DOHH2 (cell line): ENCODE data around the gene TSPAN4.

Experiments used
- H3F3A ChIP-seq: fragments of 200-600 bp; sonication (generic), shearing (Covaris generic); 2 replicates; pipeline ENCODE4 v1.6.0; 2016; ENCODE audit warnings: antibody characterized with exemption, mild to moderate bottlenecking; ENCODE audit not compliant: control insufficient read depth, insufficient read depth
- H3K27ac ChIP-seq: fragments of 200-600 bp; sonication (generic); 2 replicates; pipeline ENCODE4 v1.5.1; 2014; ENCODE audit warnings: low read depth, mild to moderate bottlenecking, low read length, moderate library complexity
- H3K27me3 ChIP-seq: fragments of 200-600 bp; sonication (generic); 2 replicates; pipeline ENCODE4 v1.6.1; 2014; ENCODE audit warnings: mild to moderate bottlenecking, low read length, mixed read lengths; ENCODE audit not compliant: control insufficient read depth
- H3K36me3 ChIP-seq: fragments of 200-600 bp; sonication (generic); 2 replicates; pipeline ENCODE4 v1.6.1; 2014; ENCODE audit warnings: mild to moderate bottlenecking, low read length, moderate library complexity, mixed read lengths; ENCODE audit not compliant: control insufficient read depth
- H3K4me1 ChIP-seq: fragments of 200-600 bp; sonication (generic); 2 replicates; pipeline ENCODE4 v1.6.1; 2014; ENCODE audit warnings: mild to moderate bottlenecking, low read length, mixed read lengths; ENCODE audit not compliant: control insufficient read depth
- H3K4me2 ChIP-seq: fragments of 200-600 bp; sonication (generic); 2 replicates; pipeline ENCODE4 v1.6.0; 2014; ENCODE audit warnings: mild to moderate bottlenecking, low read length, moderate library complexity
- H3K4me3 ChIP-seq: fragments of 200-600 bp; sonication (generic); 2 replicates; pipeline ENCODE4 v1.5.1; 2014; ENCODE audit warnings: mild to moderate bottlenecking, low read length, mixed read lengths
- H3K79me2 ChIP-seq: fragments of 200-600 bp; sonication (generic); 2 replicates; pipeline ENCODE4 v1.6.1; 2014; ENCODE audit warnings: mild to moderate bottlenecking, low read length, mixed read lengths; ENCODE audit not compliant: control insufficient read depth
- H3K9me2 ChIP-seq: fragments of 200-600 bp; sonication (generic); replicated peaks from 2 replicates; pipeline ENCODE4 v1.6.1; 2014; ENCODE audit warnings: mild to moderate bottlenecking, low read length, mixed read lengths; ENCODE audit not compliant: control insufficient read depth
- H3K9me3 ChIP-seq: fragments of 200-600 bp; sonication (generic); 2 replicates; pipeline ENCODE4 v1.6.1; 2014; ENCODE audit warnings: antibody characterized with exemption, low read length, mixed read lengths; ENCODE audit not compliant: control insufficient read depth, insufficient read depth
- H4K20me1 ChIP-seq: fragments of 200-600 bp; sonication (generic); 2 replicates; pipeline ENCODE4 v1.6.0; 2014; ENCODE audit warnings: low read depth, mild to moderate bottlenecking, antibody characterized with exemption, low read length, moderate library complexity; ENCODE audit not compliant: control insufficient read depth, insufficient read depth
- EZH2phosphoT487 ChIP-seq: fragments of 200-600 bp; sonication (generic); IDR thresholded peaks from 2 replicates; pipeline ENCODE4 v1.6.1; 2017; ENCODE audit warnings: borderline replicate concordance, mild to moderate bottlenecking, antibody characterized with exemption, low read length, moderate library complexity, mixed read lengths
- TF ChIP-seq, protein P1 (sequence below): fragments of 200-600 bp; sonication (generic); IDR thresholded peaks from one replicate; pipeline ENCODE4 v1.5.1; 2014; ENCODE audit warnings: antibody characterized with exemption, mild to moderate bottlenecking, low read depth, low read length; ENCODE audit not compliant: poor library complexity, severe bottlenecking

The TSPAN4 gene

DNA sequence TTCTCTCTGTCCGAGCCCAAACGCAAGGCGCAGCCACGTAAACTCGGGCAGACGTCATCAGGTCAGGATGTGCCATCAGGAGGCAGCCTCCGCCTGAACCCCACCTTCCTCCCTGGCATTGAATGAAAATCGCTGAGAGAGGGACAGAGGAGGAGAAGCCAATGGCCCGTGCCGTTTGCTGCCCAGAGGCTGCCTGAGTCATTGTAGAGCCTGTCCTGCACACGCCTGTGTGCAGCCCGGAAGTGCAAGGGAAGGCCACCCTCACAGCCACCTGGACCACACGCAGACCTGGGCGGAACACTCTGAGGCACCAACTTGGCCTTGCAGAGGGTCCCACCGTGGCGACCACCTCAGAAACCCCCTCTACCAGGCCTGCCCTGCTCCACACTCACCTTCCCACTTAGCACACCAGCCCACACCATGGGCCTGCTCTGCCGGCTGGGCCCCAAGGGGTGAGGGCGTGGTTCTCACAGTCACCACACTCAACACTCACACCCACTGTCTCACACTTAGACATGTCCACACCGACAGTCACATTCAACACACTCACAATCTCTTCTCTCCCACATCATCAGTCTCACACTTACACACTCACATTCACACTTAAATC, 58.9 kb downstream of the TSPAN4 start:
- H3K27me3 ChIP-seq: no peaks in the 10 kb centered on the region
- H3K9me2 ChIP-seq: no peaks in the 10 kb centered on the region
- H3K36me3 ChIP-seq: peaks cover 70% of the 10 kb centered on the region
- peaks cover 15% of the 10 kb centered on the region for H3K79me2 ChIP-seq
- no peaks in the 10 kb centered on the region for H3F3A ChIP-seq
- H4K20me1 ChIP-seq: peaks cover 4% of the 10 kb centered on the region; the same call in 1 of the 2 replicates
- no peak overlapping the region for H3K4me3 ChIP-seq
- no peak overlapping the region for H3K4me2 ChIP-seq
- TF ChIP-seq, protein P1, sequence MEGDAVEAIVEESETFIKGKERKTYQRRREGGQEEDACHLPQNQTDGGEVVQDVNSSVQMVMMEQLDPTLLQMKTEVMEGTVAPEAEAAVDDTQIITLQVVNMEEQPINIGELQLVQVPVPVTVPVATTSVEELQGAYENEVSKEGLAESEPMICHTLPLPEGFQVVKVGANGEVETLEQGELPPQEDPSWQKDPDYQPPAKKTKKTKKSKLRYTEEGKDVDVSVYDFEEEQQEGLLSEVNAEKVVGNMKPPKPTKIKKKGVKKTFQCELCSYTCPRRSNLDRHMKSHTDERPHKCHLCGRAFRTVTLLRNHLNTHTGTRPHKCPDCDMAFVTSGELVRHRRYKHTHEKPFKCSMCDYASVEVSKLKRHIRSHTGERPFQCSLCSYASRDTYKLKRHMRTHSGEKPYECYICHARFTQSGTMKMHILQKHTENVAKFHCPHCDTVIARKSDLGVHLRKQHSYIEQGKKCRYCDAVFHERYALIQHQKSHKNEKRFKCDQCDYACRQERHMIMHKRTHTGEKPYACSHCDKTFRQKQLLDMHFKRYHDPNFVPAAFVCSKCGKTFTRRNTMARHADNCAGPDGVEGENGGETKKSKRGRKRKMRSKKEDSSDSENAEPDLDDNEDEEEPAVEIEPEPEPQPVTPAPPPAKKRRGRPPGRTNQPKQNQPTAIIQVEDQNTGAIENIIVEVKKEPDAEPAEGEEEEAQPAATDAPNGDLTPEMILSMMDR: no peak
- no peak for TF ChIP-seq EZH2phosphoT487
- no peaks in the 10 kb centered on the region for H3K9me3 ChIP-seq
- H3K4me1 ChIP-seq: no peaks in the 10 kb centered on the region
- no peak overlapping the region for H3K27ac ChIP-seq

DNA sequence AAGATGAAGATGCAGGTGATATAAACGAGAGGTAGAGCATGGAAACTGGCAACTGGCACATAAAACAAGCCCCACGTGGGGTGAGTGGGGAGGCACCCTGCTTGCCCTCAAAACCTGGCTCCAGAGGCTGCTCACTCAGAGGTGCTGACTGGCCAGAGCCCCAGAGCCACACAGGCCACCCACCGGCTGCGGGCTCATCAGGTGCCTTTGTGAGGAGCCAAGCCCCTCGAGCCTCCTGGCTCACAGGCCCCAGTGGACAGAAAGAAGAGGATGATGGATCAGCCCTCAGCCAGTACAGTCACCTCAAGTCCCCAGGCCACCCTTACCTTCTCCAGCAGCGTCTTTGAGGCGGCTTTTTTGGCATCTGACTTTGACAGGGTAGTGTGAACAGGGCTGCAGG, 61.7 kb downstream of the TSPAN4 start:
- Histone ChIP-seq H3K9me2 (no peaks in the 10 kb centered on the region), H4K20me1 (peaks cover 7% of the 10 kb centered on the region; the same call in 1 of the 2 replicates), H3K4me1 (peaks cover 11% of the 10 kb centered on the region), H3K4me2 (no peak overlapping the region), H3F3A (no peaks in the 10 kb centered on the region), H3K4me3 (no peak overlapping the region), H3K27me3 (no peaks in the 10 kb centered on the region), H3K27ac (no peak overlapping the region), H3K9me3 (no peaks in the 10 kb centered on the region), H3K79me2 (peaks cover 42% of the 10 kb centered on the region), H3K36me3 (peaks cover 76% of the 10 kb centered on the region)
- TF ChIP-seq EZH2phosphoT487: no peak
- TF ChIP-seq, protein P1: no peak

DNA sequence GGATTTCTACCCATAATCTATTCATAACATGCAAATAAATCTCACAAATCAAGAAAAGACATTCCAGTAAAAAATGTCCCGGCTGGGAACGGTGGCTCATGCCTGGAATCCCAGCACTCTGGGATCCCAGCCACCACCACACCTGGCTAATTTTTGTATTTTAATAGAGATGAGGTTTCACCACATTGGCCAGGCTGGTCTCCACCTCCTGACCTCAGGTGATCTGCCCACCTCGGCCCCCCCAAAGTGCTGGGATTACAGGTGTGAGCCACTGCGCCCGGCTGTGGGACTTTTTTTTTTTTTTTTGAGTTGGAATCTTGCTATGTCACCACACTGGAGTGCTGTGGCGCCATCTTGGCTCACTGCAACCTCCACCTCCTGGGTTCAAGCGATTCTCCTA, 63.3 kb downstream of the TSPAN4 start:
- Histone ChIP-seq H4K20me1 (peaks cover 7% of the 10 kb centered on the region; the same call in 1 of the 2 replicates), H3K27me3 (no peaks in the 10 kb centered on the region), H3K9me2 (no peaks in the 10 kb centered on the region), H3K79me2 (peaks cover 54% of the 10 kb centered on the region), H3K27ac (no peak overlapping the region), H3K4me2 (no peak overlapping the region), H3F3A (no peaks in the 10 kb centered on the region), H3K9me3 (no peaks in the 10 kb centered on the region), H3K4me3 (no peak overlapping the region), H3K4me1 (peaks cover 17% of the 10 kb centered on the region), H3K36me3 (peaks cover 65% of the 10 kb centered on the region)
- TF ChIP-seq EZH2phosphoT487: no peak
- TF ChIP-seq, protein P1: no peak
